Trophoblast cell (in vitro differentiated cells and primary cell): Measurements from ENCODE around the gene CTPS1.

ENCODE experiments used
- DNase-seq, 2 donors: peaks; one replicate each; pipeline ENCODE4 v3.0.0-alpha.2; 2016
- H2AFZ ChIP-seq: 2 replicates; pipeline ENCODE4 v1.6.1; 2013; ENCODE audit warnings: low read length, moderate library complexity, mild to moderate bottlenecking; ENCODE audit not compliant: insufficient read depth, poor library complexity
- H2AK5ac ChIP-seq: 2 replicates; pipeline ENCODE4 v1.6.1; 2013; ENCODE audit warnings: mild to moderate bottlenecking, low read length
- H2BK120ac ChIP-seq: 2 replicates; pipeline ENCODE4 v1.6.1; 2013; ENCODE audit warnings: low read length, mild to moderate bottlenecking, moderate library complexity; ENCODE audit not compliant: insufficient read depth, poor library complexity
- H2BK12ac ChIP-seq: 2 replicates; pipeline ENCODE4 v1.6.1; 2013; ENCODE audit warnings: mild to moderate bottlenecking, low read length, moderate library complexity
- H2BK5ac ChIP-seq: 2 replicates; pipeline ENCODE4 v1.6.1; 2013; ENCODE audit warnings: low read length, low read depth, moderate library complexity, mild to moderate bottlenecking; ENCODE audit not compliant: poor library complexity
- H3K14ac ChIP-seq: 2 replicates; pipeline ENCODE4 v1.6.1; 2013; ENCODE audit warnings: mild to moderate bottlenecking, low read length
- H3K18ac ChIP-seq: 2 replicates; pipeline ENCODE4 v1.6.1; 2013; ENCODE audit warnings: mild to moderate bottlenecking, low read length
- H3K23ac ChIP-seq: 2 replicates; pipeline ENCODE4 v1.6.1; 2013; ENCODE audit warnings: low read length
- H3K27ac ChIP-seq: 2 replicates; pipeline ENCODE4 v1.5.1; 2013; ENCODE audit warnings: low read depth, mild to moderate bottlenecking, inconsistent platforms, low read length, moderate library complexity
- H3K27me3 ChIP-seq: 2 replicates; pipeline ENCODE4 v1.6.1; 2013; ENCODE audit warnings: inconsistent platforms, mild to moderate bottlenecking, low read length, moderate library complexity; ENCODE audit not compliant: insufficient read depth
- H3K36me3 ChIP-seq, 2 experiments: 1 replicate in 1 of 2; 2 replicates in 1 of 2; pipeline ENCODE4 v1.6.1; 2013; ENCODE audit warnings: low read length in 2 of 2, mild to moderate bottlenecking in 2 of 2, moderate library complexity in 1 of 2; ENCODE audit not compliant: insufficient read depth in 2 of 2, control insufficient read depth in 1 of 2
- H3K4ac ChIP-seq: 2 replicates; pipeline ENCODE4 v1.6.1; 2013; ENCODE audit warnings: low read depth, mild to moderate bottlenecking, low read length, moderate library complexity
- H3K4me1 ChIP-seq, 2 experiments: 1 replicate in 1 of 2; 2 replicates in 1 of 2; pipeline ENCODE4 v1.6.1; 2013; ENCODE audit warnings: low read length in 2 of 2, mild to moderate bottlenecking in 2 of 2, moderate library complexity in 1 of 2; ENCODE audit not compliant: insufficient read depth in 2 of 2, control insufficient read depth in 1 of 2
- H3K4me2 ChIP-seq: 2 replicates; pipeline ENCODE4 v1.6.1; 2013; ENCODE audit warnings: inconsistent platforms, mild to moderate bottlenecking, low read length, moderate library complexity
- H3K4me3 ChIP-seq: 2 replicates; pipeline ENCODE4 v1.5.1; 2013; ENCODE audit warnings: mild to moderate bottlenecking, low read depth, low read length, inconsistent platforms
- H3K79me1 ChIP-seq: one replicate; pipeline ENCODE4 v1.6.1; 2013; ENCODE audit warnings: low read length
- H3K79me2 ChIP-seq: 2 replicates; pipeline ENCODE4 v1.6.1; 2013; ENCODE audit warnings: low read length, mild to moderate bottlenecking; ENCODE audit not compliant: control insufficient read depth, insufficient read depth, poor library complexity
- H3K9ac ChIP-seq: 2 replicates; pipeline ENCODE4 v1.6.1; 2013; ENCODE audit warnings: mild to moderate bottlenecking, low read length
- H3K9me3 ChIP-seq: 2 replicates; pipeline ENCODE4 v1.6.1; 2013; ENCODE audit warnings: low read depth, mild to moderate bottlenecking, control low read depth, inconsistent platforms, low read length; ENCODE audit not compliant: insufficient read depth
- H4K12ac ChIP-seq: 2 replicates; pipeline ENCODE4 v1.6.1; 2013; ENCODE audit warnings: low read depth, mild to moderate bottlenecking, low read length, moderate library complexity
- H4K8ac ChIP-seq: 2 replicates; pipeline ENCODE4 v1.6.1; 2013; ENCODE audit warnings: low read depth, mild to moderate bottlenecking, low read length, moderate library complexity
- H4K91ac ChIP-seq: one replicate; pipeline ENCODE4 v1.6.1; 2013; ENCODE audit warnings: low read depth, mild to moderate bottlenecking, low read length, moderate library complexity
- WGBS: extraction: QIAGEN DNeasy Blood & Tissue Kit; methylation state at CpG from one replicate; pipeline ENCODE4 v1.1.7; 2013; ENCODE audit warnings: missing lambda C conversion rate; ENCODE audit not compliant: insufficient read length, insufficient coverage; ENCODE audit errors: extremely low coverage; 5-methylcytosine and 5-hydroxymethylcytosine counted together

CTPS1 gene

GRCh38 chr1:40969445-40969844, 10.1 kb upstream of the CTPS1 start:
- Histone ChIP-seq H3K27ac (no peak overlapping the region), H4K91ac (no peak overlapping the region)
- no CpG with 5 or more reads among the region's 6 CpGs for WGBS

GRCh38 chr1:40971966-40972365, 7.5 kb upstream of the CTPS1 start:
- Histone ChIP-seq H3K79me2 (no peaks in the 10 kb centered on the region), H4K91ac (peak overlapping the region; percentile 5), H3K18ac (no peak overlapping the region), H2BK120ac (no peak overlapping the region), H2BK5ac (no peak overlapping the region), H3K9me3 (no peaks in the 10 kb centered on the region), H3K9ac (no peak overlapping the region), H2BK12ac (no peak overlapping the region), H4K8ac (no peak overlapping the region), H3K27me3 (no peaks in the 10 kb centered on the region), H3K36me3 (no peaks in the 10 kb centered on the region), H3K4ac (no peak overlapping the region), H2AFZ (no peak overlapping the region), H2AK5ac (no peak overlapping the region), H3K4me1 (peaks cover 12 to 14% of the 10 kb centered on the region in 2 experiments), H3K23ac (no peak overlapping the region), H4K12ac (no peak overlapping the region), H3K79me1 (peaks cover 13% of the 10 kb centered on the region), H3K14ac (no peak overlapping the region), H3K4me3 (no peak overlapping the region), H3K4me2 (no peak overlapping the region), H3K27ac (no peak overlapping the region)
- DNase-seq: no peak
- no CpG with 5 or more reads among the region's 1 CpG for WGBS

More at GRCh38 chr1:40969445-40969844, 10.1 kb upstream of the CTPS1 start:
- no peak overlapping the region for H2BK120ac ChIP-seq
- H3K9me3 ChIP-seq: no peaks in the 10 kb centered on the region
- no peak overlapping the region for H2BK12ac ChIP-seq
- DNase-seq: no peak
- no peak overlapping the region for H3K4ac ChIP-seq
- H4K12ac ChIP-seq: no peak overlapping the region
- H3K79me2 ChIP-seq: no peaks in the 10 kb centered on the region
- no peak overlapping the region for H4K8ac ChIP-seq
- no peak overlapping the region for H3K4me2 ChIP-seq
- no peaks in the 10 kb centered on the region for H3K27me3 ChIP-seq
- H3K79me1 ChIP-seq: peaks cover 4% of the 10 kb centered on the region
- peaks cover 2 to 9% of the 10 kb centered on the region in 2 experiments for H3K4me1 ChIP-seq
- H3K9ac ChIP-seq: no peak overlapping the region
- no peak overlapping the region for H3K23ac ChIP-seq
- H2AK5ac ChIP-seq: no peak overlapping the region
- no peak overlapping the region for H3K14ac ChIP-seq
- no peak overlapping the region for H2BK5ac ChIP-seq
- H3K18ac ChIP-seq: no peak overlapping the region
- H2AFZ ChIP-seq: no peak overlapping the region
- H3K36me3 ChIP-seq: no peaks in the 10 kb centered on the region
- H3K4me3 ChIP-seq: no peak overlapping the region

GRCh38 chr1:40973912-40974311, 5.6 kb upstream of the CTPS1 start:
- Histone ChIP-seq H4K91ac (no peak overlapping the region), H3K79me2 (peaks cover under 1% of the 10 kb centered on the region), H3K4ac (no peak overlapping the region), H4K12ac (no peak overlapping the region), H3K36me3 (no peaks in the 10 kb centered on the region), H2BK12ac (peak overlapping the region; percentile 70), H4K8ac (no peak overlapping the region), H3K18ac (no peak overlapping the region), H3K4me1 (peaks cover 11 to 14% of the 10 kb centered on the region in 2 experiments), H3K27me3 (no peaks in the 10 kb centered on the region), H3K14ac (no peak overlapping the region), H3K9me3 (no peaks in the 10 kb centered on the region), H3K23ac (no peak overlapping the region), H3K4me3 (no peak overlapping the region), H3K79me1 (peaks cover 16% of the 10 kb centered on the region), H2AK5ac (no peak overlapping the region), H2BK120ac (no peak overlapping the region), H3K4me2 (no peak overlapping the region), H2BK5ac (no peak overlapping the region), H3K9ac (no peak overlapping the region), H3K27ac (no peak overlapping the region), H2AFZ (no peak overlapping the region)
- WGBS: no CpG with 5 or more reads among the region's 2 CpGs
- DNase-seq: no peak

GRCh38 chr1:40974945-40975344, 4.6 kb upstream of the CTPS1 start:
- Histone ChIP-seq H3K27ac (no peak overlapping the region), H3K79me1 (peaks cover 24% of the 10 kb centered on the region), H3K14ac (peak overlapping the region; percentile 34), H3K4ac (no peak overlapping the region), H3K4me2 (no peak overlapping the region), H3K23ac (no peak overlapping the region), H3K4me3 (no peak overlapping the region), H3K9me3 (no peaks in the 10 kb centered on the region), H3K4me1 (peaks cover 15 to 18% of the 10 kb centered on the region in 2 experiments), H2BK5ac (no peak overlapping the region), H4K8ac (no peak overlapping the region), H3K27me3 (no peaks in the 10 kb centered on the region), H2AFZ (no peak overlapping the region), H3K9ac (no peak overlapping the region), H3K79me2 (peaks cover 8% of the 10 kb centered on the region), H4K12ac (no peak overlapping the region), H2AK5ac (peak overlapping the region; percentile 39), H3K18ac (no peak overlapping the region), H2BK12ac (peak overlapping the region; percentile 51), H3K36me3 (no peaks in the 10 kb centered on the region), H2BK120ac (no peak overlapping the region), H4K91ac (peak overlapping the region; percentile 72)
- WGBS: no CpG with 5 or more reads among the region's 9 CpGs
- peak; percentile 94 to 95 for DNase-seq
